SK-N-MC (cell line): ENCODE results near the gene PRC1.

Source experiments
- EZH2 ChIP-seq: fragments of 200-600 bp; sonication (generic); IDR thresholded peaks from one replicate; pipeline ENCODE4 v1.6.1; 2017; ENCODE audit warnings: antibody characterized with exemption
- POLR2AphosphoS5 ChIP-seq: IDR thresholded peaks from 2 replicates; pipeline ENCODE4 v1.6.1; 2012; ENCODE audit warnings: mild to moderate bottlenecking, low read depth, low read length, borderline replicate concordance

DNA sequence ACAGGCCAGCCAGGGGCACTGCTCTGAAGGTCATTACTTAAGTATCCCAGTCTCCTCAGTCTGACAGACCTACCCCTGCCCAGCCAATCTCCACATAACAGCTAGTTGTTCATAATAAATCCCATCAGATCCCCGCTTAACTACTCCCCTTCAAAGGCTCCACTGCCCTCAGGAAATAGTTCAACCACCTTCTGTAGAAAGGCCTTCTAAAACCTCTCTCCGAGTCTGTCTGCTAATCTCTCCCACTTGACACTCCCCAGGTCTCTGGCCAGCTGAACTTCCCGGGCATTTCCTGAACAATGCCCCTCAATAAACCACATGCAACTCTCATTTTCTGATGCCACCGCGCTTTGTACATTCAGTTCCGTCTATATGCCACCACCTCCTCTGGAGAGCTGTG is 6.0 kb downstream of the PRC1 start:
- TF ChIP-seq POLR2AphosphoS5 (no peak), EZH2 (no peak)
